B cell (primary cell): ENCODE results near the gene PTPRN. TPM values are rescaled to one million over a fixed set of nuclear protein-coding genes. Genes with fewer than 3 reads are reported as not detected.

Source experiments
- ATAC-seq: fragments of 200-7000 bp; cut with Tn5 transposase; one replicate; pipeline ENCODE4 v1.10.0; 2021; ENCODE audit warnings: low read depth, mild to moderate bottlenecking, moderate number of reproducible peaks, moderate library complexity
- CTCF ChIA-PET: fragments of 350-600 bp; sonication (Branson Sonifier 250); formaldehyde crosslinking; loops from one replicate; lab custom pipeline; 2021; ENCODE audit warnings: antibody characterized with exemption, inconsistent platforms; lab: Charles Lee
- POLR2A ChIA-PET: fragments of 350-600 bp; sonication (Branson Sonifier 250); formaldehyde crosslinking; loops from one replicate; lab custom pipeline; 2021; ENCODE audit warnings: antibody characterized with exemption; lab: Charles Lee
- DNase-seq: peaks from one replicate; pipeline ENCODE4 v3.0.0; 2013
- H2AFZ ChIP-seq: 2 replicates; pipeline ENCODE4 v1.6.1; 2012; ENCODE audit warnings: mild to moderate bottlenecking, low read depth, low read length; ENCODE audit not compliant: insufficient read depth, poor library complexity, severe bottlenecking
- H3K27ac ChIP-seq, 2 donors: 1 replicate in 1 of 2; 2 replicates in 1 of 2; pipeline ENCODE4 v1.5.1; 2012 to 2013; ENCODE audit warnings: low read length in 2 of 2, mild to moderate bottlenecking in 2 of 2, moderate library complexity in 1 of 2
- H3K27me3 ChIP-seq, 4 experiments: fragments of 200-600 bp in 1 of 4; sonication (generic) in 1 of 4; replicated peaks in 1 of 4; 1 replicate in 2 of 4; 2 replicates in 2 of 4; pipeline versions ENCODE4 v1.6.1 to v1.7.0; 2013 to 2016; ENCODE audit warnings: low read length in 3 of 4, mild to moderate bottlenecking in 2 of 4, mixed read lengths in 1 of 4, moderate library complexity in 1 of 4; ENCODE audit not compliant: insufficient read depth in 4 of 4, control insufficient read depth in 3 of 4; ENCODE audit errors: control extremely low read depth in 1 of 4
- H3K36me3 ChIP-seq, 2 experiments: replicated peaks in 1 of 2; 1 replicate in 1 of 2; 2 replicates in 1 of 2; pipeline versions ENCODE4 v1.6.1 to v1.7.1; 2013; ENCODE audit warnings: low read length in 1 of 2; ENCODE audit not compliant: insufficient read depth in 2 of 2, control insufficient read depth in 1 of 2; ENCODE audit errors: control extremely low read depth in 1 of 2, extremely low read depth in 1 of 2
- H3K4me1 ChIP-seq, 2 donors: fragments of 200-600 bp in 1 of 2; sonication (generic) in 1 of 2; 1 replicate in 1 of 2; 2 replicates in 1 of 2; pipeline versions ENCODE4 v1.5.1 to v1.6.1; 2013 to 2017; ENCODE audit warnings: low read length in 2 of 2; ENCODE audit not compliant: control insufficient read depth in 2 of 2, insufficient read depth in 2 of 2
- H3K4me2 ChIP-seq: replicated peaks from 2 replicates; pipeline ENCODE3; 2012; ENCODE audit warnings: mild to moderate bottlenecking, low read depth, low read length; ENCODE audit not compliant: poor library complexity, severe bottlenecking
- H3K4me3 ChIP-seq, 5 experiments: fragments of 200-600 bp in 1 of 5; sonication (generic) in 1 of 5; 1 replicate in 3 of 5; 2 replicates in 2 of 5; pipeline versions ENCODE4 v1.5.1 to v1.7.0; 2011 to 2016; ENCODE audit warnings: low read length in 4 of 5, mild to moderate bottlenecking in 4 of 5, low read depth in 2 of 5, control low read depth in 1 of 5, moderate library complexity in 1 of 5; ENCODE audit not compliant: insufficient read depth in 1 of 5; ENCODE audit errors: control extremely low read depth in 1 of 5, extremely low read depth in 1 of 5
- H3K79me2 ChIP-seq: fragments of 200-600 bp; sonication (generic); one replicate; pipeline ENCODE4 v1.6.0; 2016; ENCODE audit warnings: low read length; ENCODE audit not compliant: control insufficient read depth, insufficient read depth
- H3K9ac ChIP-seq: fragments of 200-600 bp; sonication (generic); 2 replicates; pipeline ENCODE4 v1.6.1; 2017; ENCODE audit warnings: mild to moderate bottlenecking, low read length, moderate library complexity
- H3K9me3 ChIP-seq, 3 donors: one replicate each; pipeline versions ENCODE4 v1.6.1 to v1.7.1; 2013; ENCODE audit warnings: low read length in 2 of 3; ENCODE audit not compliant: control insufficient read depth in 2 of 3, insufficient read depth in 1 of 3; ENCODE audit errors: control extremely low read depth in 1 of 3
- H4K20me1 ChIP-seq: 2 replicates; pipeline ENCODE4 v1.6.0; 2012; ENCODE audit warnings: mild to moderate bottlenecking, low read length; ENCODE audit not compliant: insufficient read depth, control insufficient read depth, poor library complexity, severe bottlenecking
- H3K27ac Mint-ChIP-seq: one replicate; pipeline ENCODE4 v1.8.0; 2021; ENCODE audit warnings: mixed read lengths
- H3K27me3 Mint-ChIP-seq: one replicate; pipeline ENCODE4 v1.8.0; 2021; ENCODE audit warnings: mixed read lengths
- H3K4me1 Mint-ChIP-seq: one replicate; pipeline ENCODE4 v1.8.0; 2021; ENCODE audit warnings: mixed read lengths
- H3K4me3 Mint-ChIP-seq: one replicate; pipeline ENCODE4 v1.8.0; 2021; ENCODE audit warnings: mixed read lengths
- H3K9me3 Mint-ChIP-seq: one replicate; pipeline ENCODE4 v1.8.0; 2022; ENCODE audit warnings: mixed read lengths; ENCODE audit not compliant: insufficient read depth
- CTCF ChIP-seq: fragments of 200-600 bp; IDR thresholded peaks from one replicate; pipeline ENCODE4 v1.8.0; 2022; ENCODE audit warnings: antibody characterized with exemption, mild to moderate bottlenecking
- EZH2 ChIP-seq: IDR thresholded peaks from 2 replicates; pipeline ENCODE4 v1.6.1; 2012; ENCODE audit warnings: borderline replicate concordance, low read depth, mild to moderate bottlenecking, moderate library complexity, low read length; ENCODE audit not compliant: insufficient read depth, poor library complexity, severe bottlenecking
- WGBS: methylation state at CpG from one replicate; pipeline ENCODE4 v1.1.5; 2013; ENCODE audit warnings: missing lambda C conversion rate; ENCODE audit not compliant: insufficient coverage; 5-methylcytosine and 5-hydroxymethylcytosine counted together
- intact Hi-C: fragments of 100-400 bp; cut with micrococcal nuclease; formaldehyde crosslinking; loops from one replicate; pipeline ENCODE4 v1.10.0; 2022
- polyA plus RNA-seq: library from polyadenylated mRNA; depleted of rRNA; stranded (reverse); fragments of >200 nt; gene quantifications from 2 replicates; pipeline ENCODE4 v1.2.3, GENCODE V29; 2012
- total RNA-seq, 2 donors: library from RNA; stranded (reverse); fragments of 120-200 nt in 1 of 2; gene quantifications; 1 replicate in 1 of 2; 2 replicates in 1 of 2; pipeline versions ENCODE4 v1.2.3 to v1.2.4, GENCODE V29; 2013 to 2022

Gene PTPRN
- total and polyA plus RNA-seq, 2 donors (not counting 1 experiment from before 2014, with no cell fraction given) = 0.04 TPM; not detected in 1

- H3K36me3 ChIP-seq = peaks cover 2 to 50% of the 10 kb centered on the region in 2 experiments
- H3K9ac ChIP-seq = peak overlapping the region; percentile 98
These were observed 29.2 kb downstream of the PTPRN start for GRCh38 chr2:219279916-219280516.

More at GRCh38 chr2:219279916-219280516, 29.2 kb downstream of the PTPRN start:
- CTCF ChIA-PET = interaction anchor here (0.8 to 15.8 kb wide), 11 partner anchors 13 to 121 kb away, joined by 3 to 239 read pairs (median 17); partner anchors contain the start of genes ANKZF1, ATG9A, CNPPD1 and GLB1L
- H3K79me2 ChIP-seq = peaks cover 23% of the 10 kb centered on the region
- H4K20me1 ChIP-seq = peaks cover 42% of the 10 kb centered on the region
- POLR2A ChIA-PET = interaction anchor here (0.6 to 7.2 kb wide), 10 partner anchors 14 to 1079 kb away, joined by 3 to 106 read pairs (median 14); partner anchors contain the start of genes CNPPD1, DNPEP, GLB1L and RETREG2
- H3K27me3 Mint-ChIP-seq = no peaks in the 10 kb centered on the region
- H3K27ac ChIP-seq = peak overlapping the region; percentile 98 to 100
- intact Hi-C loops = loop anchor here (1.0 to 10.0 kb wide), 13 partner anchors 14 to 399 kb away; partner anchors contain the start of genes ABCB6, ANKZF1, ATG9A and CNPPD1
- peak overlapping the region; percentile 93 for H3K4me2 ChIP-seq
- H2AFZ ChIP-seq = peak overlapping the region; percentile 45
- peak overlapping the region; percentile 92 for H3K4me3 Mint-ChIP-seq
- WGBS = 57% methylated on average over 8 of the region's 12 CpGs
- ATAC-seq (no peak), DNase-seq (no peak)
- H3K27ac Mint-ChIP-seq = peak overlapping the region; percentile 96
- H3K4me1 Mint-ChIP-seq = peaks cover 45% of the 10 kb centered on the region
- H3K9me3 ChIP-seq = no peaks in the 10 kb centered on the region
- peaks cover 32 to 48% of the 10 kb centered on the region in 2 donors for H3K4me1 ChIP-seq
- H3K9me3 Mint-ChIP-seq = no peaks in the 10 kb centered on the region
- H3K27me3 ChIP-seq = no peaks in the 10 kb centered on the region
- no peak for TF ChIP-seq EZH2
- peak; percentile 67 for TF ChIP-seq CTCF
- H3K4me3 ChIP-seq = peak overlapping the region; percentile 49 to 80 (median 72)
